AG09309 (cell line): ENCODE results near the gene SMAD9.

Source experiments
- DNase-seq: peaks from one replicate; pipeline ENCODE4 v3.0.0-alpha.2; 2010; ENCODE audit warnings: low read depth
- H3K4me3 ChIP-seq: 2 replicates; pipeline ENCODE4 v1.5.1; 2011; ENCODE audit warnings: mild to moderate bottlenecking, low read depth, low read length, moderate library complexity; ENCODE audit not compliant: control insufficient read depth
- TF ChIP-seq, protein P1 (sequence below): IDR thresholded peaks from 2 replicates; pipeline ENCODE4 v1.5.1; 2011; ENCODE audit warnings: mild to moderate bottlenecking, low read depth, low read length, inconsistent platforms; ENCODE audit not compliant: insufficient read depth, control insufficient read depth; ENCODE audit errors: missing control alignments

SMAD9 gene

DNA sequence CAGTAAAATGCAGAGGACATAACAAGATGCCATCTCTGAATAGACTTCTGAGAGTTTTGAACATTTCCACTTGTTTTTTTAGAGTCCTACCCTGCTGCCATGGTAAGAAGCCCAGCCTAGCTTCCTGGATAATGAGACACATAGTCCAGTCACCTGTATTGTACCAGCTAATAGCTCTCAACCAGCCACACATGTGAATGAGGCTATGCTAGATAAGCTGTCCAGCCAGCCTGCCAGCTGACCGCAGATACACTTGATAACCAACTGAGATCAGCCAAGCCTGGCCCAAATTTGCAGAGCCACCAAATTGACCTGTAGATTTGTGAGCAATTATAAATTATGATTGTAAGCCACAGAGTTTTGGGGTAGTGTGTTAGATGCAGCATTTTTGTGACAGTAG is 90.3 kb downstream of the SMAD9 start:
- TF ChIP-seq, protein P1, sequence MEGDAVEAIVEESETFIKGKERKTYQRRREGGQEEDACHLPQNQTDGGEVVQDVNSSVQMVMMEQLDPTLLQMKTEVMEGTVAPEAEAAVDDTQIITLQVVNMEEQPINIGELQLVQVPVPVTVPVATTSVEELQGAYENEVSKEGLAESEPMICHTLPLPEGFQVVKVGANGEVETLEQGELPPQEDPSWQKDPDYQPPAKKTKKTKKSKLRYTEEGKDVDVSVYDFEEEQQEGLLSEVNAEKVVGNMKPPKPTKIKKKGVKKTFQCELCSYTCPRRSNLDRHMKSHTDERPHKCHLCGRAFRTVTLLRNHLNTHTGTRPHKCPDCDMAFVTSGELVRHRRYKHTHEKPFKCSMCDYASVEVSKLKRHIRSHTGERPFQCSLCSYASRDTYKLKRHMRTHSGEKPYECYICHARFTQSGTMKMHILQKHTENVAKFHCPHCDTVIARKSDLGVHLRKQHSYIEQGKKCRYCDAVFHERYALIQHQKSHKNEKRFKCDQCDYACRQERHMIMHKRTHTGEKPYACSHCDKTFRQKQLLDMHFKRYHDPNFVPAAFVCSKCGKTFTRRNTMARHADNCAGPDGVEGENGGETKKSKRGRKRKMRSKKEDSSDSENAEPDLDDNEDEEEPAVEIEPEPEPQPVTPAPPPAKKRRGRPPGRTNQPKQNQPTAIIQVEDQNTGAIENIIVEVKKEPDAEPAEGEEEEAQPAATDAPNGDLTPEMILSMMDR: no peak
- H3K4me3 ChIP-seq: no peak overlapping the region
- no peak for DNase-seq

DNA sequence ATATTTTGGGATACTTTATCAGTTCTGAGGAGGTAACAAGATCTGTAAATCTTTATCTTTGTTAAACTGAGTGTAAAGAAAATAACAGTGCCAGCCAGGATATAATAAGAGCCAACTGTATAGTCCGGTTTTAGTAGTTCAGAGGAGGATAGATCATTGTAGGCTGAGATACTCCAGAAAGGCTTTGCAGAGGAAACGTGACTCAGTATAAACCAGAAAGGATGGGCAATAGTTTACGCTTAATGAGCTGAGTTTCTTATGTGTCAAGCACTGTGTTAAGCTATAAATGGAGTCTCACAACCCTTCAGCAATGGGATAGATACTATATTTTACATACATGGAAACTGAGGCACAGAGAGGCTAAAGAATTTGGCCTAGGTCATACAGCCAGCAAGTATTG is 97.3 kb downstream of the SMAD9 start:
- no peak for DNase-seq
- H3K4me3 ChIP-seq: no peak overlapping the region

DNA sequence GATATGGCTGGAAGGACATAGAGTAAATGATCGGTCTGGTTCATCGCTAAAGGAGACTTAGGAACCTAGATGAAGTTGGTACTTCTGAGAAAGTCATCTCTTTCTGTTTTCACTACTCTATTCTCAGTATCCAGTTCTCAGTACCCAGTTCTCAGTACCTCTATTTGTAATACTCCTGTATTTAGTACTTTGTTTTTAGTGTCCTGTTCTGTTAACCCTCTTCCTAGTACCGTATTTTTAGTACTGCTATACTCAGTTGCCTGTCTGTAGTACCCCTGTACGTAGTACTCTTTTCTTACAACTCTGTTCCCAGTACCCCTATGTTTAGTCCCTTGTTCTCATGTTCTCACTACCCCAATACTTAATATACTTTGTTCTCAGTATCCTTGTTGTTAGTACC is 99.8 kb downstream of the SMAD9 start:
- H3K4me3 ChIP-seq: peak overlapping the region; percentile 94
- TF ChIP-seq, protein P1: no peak
- DNase-seq: no peak

More for the DNA sequence above, 97.3 kb downstream of the SMAD9 start:
- TF ChIP-seq, protein P1: no peak

DNA sequence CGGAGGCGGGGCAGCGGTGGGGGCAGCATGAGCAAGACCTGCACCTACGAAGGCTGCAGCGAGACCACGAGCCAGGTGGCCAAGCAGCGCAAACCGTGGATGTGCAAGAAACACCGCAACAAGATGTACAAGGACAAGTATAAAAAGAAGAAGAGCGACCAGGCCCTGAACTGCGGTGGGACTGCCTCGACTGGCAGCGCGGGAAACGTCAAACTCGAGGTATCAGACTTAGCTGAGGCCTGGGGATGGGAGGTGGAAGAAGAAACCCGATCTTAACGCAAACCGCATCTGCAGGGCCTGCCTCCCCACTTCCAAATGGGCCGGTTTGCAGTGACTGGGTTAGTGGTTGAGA is 100.3 kb downstream of the SMAD9 start:
- DNase-seq: no peak
- TF ChIP-seq, protein P1: no peak
- peak overlapping the region; percentile 94 for H3K4me3 ChIP-seq

DNA sequence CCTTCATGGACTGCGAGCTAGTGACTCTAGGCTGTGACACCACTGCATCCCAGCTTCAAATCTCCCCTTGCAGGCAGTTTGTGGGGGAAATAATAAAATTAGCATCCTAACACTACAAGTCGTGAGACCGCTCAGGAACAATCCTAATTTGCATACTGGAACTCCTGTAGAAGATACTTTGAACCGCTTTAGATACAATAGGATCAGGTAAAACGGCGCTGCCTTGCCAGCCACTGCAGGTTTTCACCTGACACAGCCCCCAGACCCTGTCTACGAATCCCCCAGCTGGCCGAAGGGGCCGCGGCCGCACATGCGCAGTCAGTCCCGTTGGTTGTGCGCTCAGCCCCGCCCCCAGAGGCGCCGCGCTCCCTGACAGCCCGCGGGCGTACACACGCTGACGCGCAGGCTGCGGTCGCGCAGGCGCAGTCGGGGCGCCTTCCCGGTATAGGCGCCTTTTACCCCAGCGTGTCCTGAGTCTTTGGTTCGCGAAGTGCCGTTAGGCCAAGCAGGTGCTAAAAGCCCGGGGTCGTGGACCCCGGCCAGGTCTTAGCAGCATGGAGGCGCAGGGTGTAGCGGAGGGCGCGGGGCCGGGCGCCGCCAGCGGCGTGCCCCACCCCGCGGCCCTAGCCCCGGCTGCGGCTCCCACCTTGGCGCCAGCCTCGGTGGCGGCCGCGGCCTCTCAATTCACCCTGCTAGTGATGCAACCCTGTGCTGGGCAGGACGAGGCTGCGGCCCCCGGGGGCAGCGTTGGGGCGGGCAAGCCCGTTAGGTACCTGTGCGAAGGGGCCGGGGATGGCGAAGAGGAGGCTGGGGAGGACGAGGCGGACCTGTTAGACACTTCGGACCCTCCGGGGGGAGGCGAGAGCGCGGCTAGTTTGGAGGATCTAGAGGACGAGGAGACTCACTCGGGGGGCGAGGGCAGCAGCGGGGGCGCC is 101.0 kb downstream of the SMAD9 start, which contains the start of gene RFXAP:
Gene RFXAP, plus strand, starts transcription at position 419 of the 935 bp plus-strand sequence. Its CDS starts 136 bp downstream, at position 555.
- TF ChIP-seq, protein P1: no peak
- peak within 1 kb of the TSS; percentile 94 for H3K4me3 ChIP-seq
- peak; percentile 17 for DNase-seq

DNA sequence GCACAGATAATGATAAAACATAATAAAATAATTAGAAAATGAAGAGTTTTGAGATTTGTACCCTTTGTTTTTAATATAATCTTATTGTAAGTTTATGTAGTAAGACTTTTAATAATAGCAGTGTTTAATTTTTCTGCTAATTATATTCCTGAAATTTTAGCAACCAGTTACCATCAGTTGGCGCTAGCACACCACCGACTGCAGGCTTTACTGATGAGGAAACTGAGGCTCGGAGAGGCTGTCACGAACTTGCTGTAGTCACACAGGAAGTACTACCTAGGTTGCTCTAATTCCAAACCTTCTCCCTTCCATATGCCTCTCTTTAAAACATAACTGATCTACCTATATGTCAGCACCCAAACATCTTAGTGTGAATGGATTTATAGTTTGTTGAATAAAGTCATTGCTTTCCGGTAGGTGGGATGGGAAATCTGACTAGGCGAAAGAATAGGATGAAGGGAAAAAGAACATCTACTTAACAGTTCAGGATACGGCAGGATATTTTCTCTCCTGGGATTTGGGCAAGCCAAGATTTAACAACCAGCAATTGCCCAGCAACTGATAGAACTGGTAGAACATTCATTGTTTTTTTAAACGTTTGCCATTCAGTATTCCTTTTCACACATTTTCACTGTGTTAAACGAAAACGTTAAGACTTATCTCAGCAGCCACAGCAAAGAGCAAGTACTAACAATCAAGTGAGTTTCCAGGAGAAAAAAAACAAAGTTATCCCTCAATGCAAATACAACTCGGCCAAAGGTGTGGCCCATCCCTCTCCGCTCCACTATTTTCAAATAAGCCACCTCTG is 101.8 kb downstream of the SMAD9 start:
- peak overlapping the region; percentile 94 for H3K4me3 ChIP-seq
- no peak for DNase-seq
- TF ChIP-seq, protein P1: no peak
